HCT116 (cell line): Measurements from ENCODE around the gene ZNF618. TPM values are rescaled to one million over a fixed set of nuclear protein-coding genes. Genes with fewer than 3 reads are reported as not detected.

ENCODE experiments used
- ATAC-seq: fragments of 200-7000 bp; cut with Tn5 transposase; 2 replicates; pipeline ENCODE4 v1.9.1; 2020; ENCODE audit warnings: mild to moderate bottlenecking, moderate library complexity
- BruUV-seq: library from RNA; stranded (reverse); fragments of 400-500 nt; replicated peaks from 2 replicates; lab custom pipeline; 2021; lab: Mats Ljungman, UMichigan
- CTCF ChIA-PET: fragments of 300-600 bp; sonication (Branson Sonifier 250); formaldehyde crosslinking; loops from one replicate; lab custom pipeline; 2021; ENCODE audit warnings: antibody characterized with exemption; lab: Charles Lee
- POLR2A ChIA-PET: fragments of 300-600, 350-600 bp; sonication (Branson Sonifier 250); formaldehyde crosslinking; loops from one replicate; lab custom pipeline; 2021; ENCODE audit warnings: antibody characterized with exemption; lab: Charles Lee
- RAD21 ChIA-PET, 2 experiments: fragments of 300-600 bp; sonication (Branson Sonifier 250); formaldehyde crosslinking; loops; one replicate each; lab custom pipeline; 2023; ENCODE audit warnings: low total read pairs in 2 of 2; ENCODE audit not compliant: uncharacterized antibody in 2 of 2, unreplicated experiment in 2 of 2, low non-redundant PET in 1 of 2; lab: Charles Lee
- DNase-seq: peaks from one replicate; pipeline ENCODE4 v3.0.0-alpha.2; 2010; ENCODE audit warnings: low read depth, low spot score
- H2AFZ ChIP-seq: fragments of 200-600 bp; shearing (Covaris generic), sonication (generic); 2 replicates; pipeline ENCODE4 v1.6.1; 2017; ENCODE audit warnings: low read depth, mixed run types, mixed read lengths, antibody characterized with exemption, low read length; ENCODE audit not compliant: poor library complexity, severe bottlenecking
- H3K27ac ChIP-seq: 2 replicates; pipeline ENCODE4 v1.5.1; 2012; ENCODE audit warnings: low read depth, low read length
- H3K27me3 ChIP-seq: fragments of 200-600 bp; sonication (generic); 2 replicates; pipeline ENCODE4 v1.6.1; 2016; ENCODE audit warnings: mixed run types, low read length, mixed read lengths; ENCODE audit not compliant: insufficient read depth
- H3K36me3 ChIP-seq, 2 experiments: fragments of 200-500 bp in 1 of 2; fragments of 200-600 bp in 1 of 2; sonication (Bioruptor generic) in 1 of 2; sonication (generic) in 1 of 2; 2 replicates each; pipeline versions ENCODE4 v1.5.1 to v1.6.1; 2014 to 2016; ENCODE audit warnings: low read length in 2 of 2, inconsistent platforms in 1 of 2, mixed read lengths in 1 of 2, mixed run types in 1 of 2; ENCODE audit not compliant: insufficient read depth in 2 of 2, control insufficient read depth in 1 of 2
- H3K4me1 ChIP-seq, 2 experiments: fragments of 200-600 bp in 1 of 2; sonication (generic) in 1 of 2; 2 replicates each; pipeline versions ENCODE4 v1.5.1 to v1.6.1; 2012 to 2017; ENCODE audit warnings: low read length in 2 of 2, inconsistent platforms in 1 of 2, mild to moderate bottlenecking in 1 of 2, mixed read lengths in 1 of 2, mixed run types in 1 of 2, moderate library complexity in 1 of 2; ENCODE audit not compliant: insufficient read depth in 2 of 2, control insufficient read depth in 1 of 2
- H3K4me2 ChIP-seq: fragments of 200-600 bp; sonication (generic); 2 replicates; pipeline ENCODE4 v1.6.1; 2017; ENCODE audit warnings: mixed run types, low read length, mixed read lengths
- H3K4me3 ChIP-seq, 2 experiments: fragments of 200-600 bp in 1 of 2; sonication (generic) in 1 of 2; replicated peaks in 1 of 2; 2 replicates each; pipeline ENCODE4 v1.5.1; 2011 to 2016; ENCODE audit warnings: low read length in 2 of 2, control low read depth in 1 of 2, low read depth in 1 of 2, mild to moderate bottlenecking in 1 of 2, mixed read lengths in 1 of 2, mixed run types in 1 of 2
- H3K79me2 ChIP-seq: fragments of 200-600 bp; sonication (generic); 2 replicates; pipeline ENCODE4 v1.6.1; 2017; ENCODE audit warnings: mild to moderate bottlenecking, mixed run types, low read length, moderate library complexity, mixed read lengths; ENCODE audit not compliant: insufficient read depth
- H3K9ac ChIP-seq: fragments of 200-600 bp; sonication (generic); 2 replicates; pipeline ENCODE4 v1.6.1; 2016; ENCODE audit warnings: low read length, mixed read lengths
- H3K9me2 ChIP-seq: fragments of 200-600 bp; sonication (generic), shearing (Covaris generic); 2 replicates; pipeline ENCODE4 v1.6.1; 2017; ENCODE audit warnings: mixed run types, mild to moderate bottlenecking, moderate library complexity; ENCODE audit not compliant: insufficient read depth
- H3K9me3 ChIP-seq, 2 experiments: fragments of 200-500 bp in 1 of 2; fragments of 200-600 bp in 1 of 2; sonication (Bioruptor generic) in 1 of 2; sonication (generic) in 1 of 2; 2 replicates each; pipeline ENCODE4 v1.6.1; 2014 to 2017; ENCODE audit warnings: low read length in 2 of 2, mixed read lengths in 2 of 2, inconsistent platforms in 1 of 2, low read depth in 1 of 2, mild to moderate bottlenecking in 1 of 2, mixed run types in 1 of 2, moderate library complexity in 1 of 2; ENCODE audit not compliant: control insufficient read depth in 1 of 2, insufficient read depth in 1 of 2
- H4K20me1 ChIP-seq: fragments of 200-600 bp; sonication (generic), shearing (Covaris generic); 2 replicates; pipeline ENCODE4 v1.6.1; 2017; ENCODE audit warnings: mixed run types, mild to moderate bottlenecking, moderate library complexity; ENCODE audit not compliant: insufficient read depth
- CBX3 ChIP-seq: IDR thresholded peaks from 2 replicates; pipeline ENCODE4 v1.6.1; 2012; ENCODE audit warnings: low read depth
- CEBPB ChIP-seq: IDR thresholded peaks from 2 replicates; pipeline ENCODE4 v1.6.1; 2012; ENCODE audit warnings: low read depth
- EGR1 ChIP-seq: IDR thresholded peaks from 2 replicates; pipeline ENCODE4 v1.6.1; 2012; ENCODE audit warnings: low read depth
- ELF1 ChIP-seq: IDR thresholded peaks from 2 replicates; pipeline ENCODE4 v1.6.1; 2012; ENCODE audit warnings: low read depth, borderline replicate concordance
- EZH2 ChIP-seq: fragments of 200-600 bp; sonication (generic); IDR thresholded peaks from 2 replicates; pipeline ENCODE4 v1.6.1; 2017; ENCODE audit warnings: antibody characterized with exemption, mixed run types
- FOSL1 ChIP-seq: IDR thresholded peaks from 2 replicates; pipeline ENCODE4 v1.6.1; 2012; ENCODE audit warnings: low read depth
- JUND ChIP-seq: IDR thresholded peaks from 2 replicates; pipeline ENCODE4 v1.6.1; 2012
- POLR2AphosphoS5 ChIP-seq: IDR thresholded peaks from 2 replicates; pipeline ENCODE4 v1.6.1; 2011; ENCODE audit warnings: mild to moderate bottlenecking, low read depth, low read length, moderate library complexity
- RAD21 ChIP-seq: IDR thresholded peaks from 2 replicates; pipeline ENCODE4 v1.6.1; 2012; ENCODE audit warnings: low read depth, mild to moderate bottlenecking
- SIN3A ChIP-seq: IDR thresholded peaks from 2 replicates; pipeline ENCODE4 v1.6.1; 2012; ENCODE audit warnings: low read depth
- SP1 ChIP-seq: IDR thresholded peaks from 2 replicates; pipeline ENCODE4 v1.6.1; 2012; ENCODE audit warnings: low read depth
- SRF ChIP-seq: IDR thresholded peaks from 2 replicates; pipeline ENCODE4 v1.6.1; 2012; ENCODE audit warnings: low read depth
- TCF7L2 ChIP-seq: IDR thresholded peaks from 2 replicates; pipeline ENCODE4 v1.7.0; 2011; ENCODE audit warnings: borderline replicate concordance, inconsistent platforms; ENCODE audit not compliant: insufficient read depth, insufficient read length; ENCODE audit errors: extremely low read depth
- YY1 ChIP-seq: IDR thresholded peaks from 2 replicates; pipeline ENCODE4 v1.6.1; 2011; ENCODE audit warnings: low read length, low read depth, moderate library complexity, mild to moderate bottlenecking; ENCODE audit not compliant: insufficient replicate concordance; ENCODE audit errors: extremely low read depth
- ZNF274 ChIP-seq: fragments of 200-500 bp; sonication (Bioruptor generic); IDR thresholded peaks from 2 replicates; pipeline ENCODE4 v1.6.1; 2014; ENCODE audit warnings: mild to moderate bottlenecking, low read depth, low read length, inconsistent platforms
- intact Hi-C: fragments of 100-400 bp; cut with micrococcal nuclease; formaldehyde crosslinking; loops from 2 replicates; pipeline ENCODE4 v1.10.0; 2022
- total RNA-seq: library from RNA; stranded (reverse); gene quantifications from one replicate; pipeline ENCODE4 v1.2.1, GENCODE V29; 2021; ENCODE audit not compliant: unreplicated experiment
- TF ChIP-seq, protein P1 (sequence below): IDR thresholded peaks from 2 replicates; pipeline ENCODE4 v1.6.1; 2012
- TF ChIP-seq, protein P2 (sequence below): IDR thresholded peaks from 2 replicates; pipeline ENCODE4 v1.6.1; 2012
- TF ChIP-seq, protein P3 (sequence below): IDR thresholded peaks from 2 replicates; pipeline ENCODE4 v1.6.1; 2011; ENCODE audit warnings: mild to moderate bottlenecking, low read length, moderate library complexity; ENCODE audit not compliant: insufficient replicate concordance; ENCODE audit errors: extremely low read depth
- TF ChIP-seq, protein P4 (sequence below), 3 experiments: fragments of 200-600 bp in 1 of 3; sonication (generic) in 1 of 3; IDR thresholded peaks in 2 of 3; conservative IDR thresholded peaks in 1 of 3; 2 replicates each; pipeline ENCODE4 v1.5.1; 2012 to 2017; ENCODE audit warnings: low read depth in 2 of 3, low read length in 2 of 3, antibody characterized with exemption in 1 of 3, borderline replicate concordance in 1 of 3, control low read depth in 1 of 3, mild to moderate bottlenecking in 1 of 3, mixed read lengths in 1 of 3, mixed run types in 1 of 3, moderate library complexity in 1 of 3; ENCODE audit not compliant: insufficient read depth in 1 of 3
- TF ChIP-seq, protein P5 (sequence below): IDR thresholded peaks from 2 replicates; pipeline ENCODE4 v1.6.1; 2012; ENCODE audit warnings: low read depth

Gene ZNF618
- total RNA-seq, 1 experiment from 2014 or later = 13.5 TPM

DNA sequence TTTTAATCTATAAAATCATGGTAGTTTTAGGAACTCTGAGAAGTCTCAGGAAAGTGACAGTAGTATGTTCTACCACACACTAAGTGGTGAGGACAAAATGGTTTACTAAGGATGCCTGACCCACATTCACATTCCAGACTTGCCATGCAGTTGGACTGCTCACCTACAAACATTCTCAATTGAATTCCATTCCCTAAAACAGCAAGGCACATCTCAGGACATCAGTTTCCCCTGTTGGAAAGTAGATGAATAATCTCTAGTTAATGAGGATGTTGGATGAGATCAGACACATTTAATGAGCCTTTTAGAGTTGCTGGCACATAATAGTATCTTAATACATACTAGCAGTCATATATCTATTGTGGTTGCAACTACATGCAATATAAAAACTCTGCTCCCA is 76.6 kb downstream of the ZNF618 start:
- H3K4me1 ChIP-seq = peaks cover 4% of the 10 kb centered on the region in 2 experiments
- POLR2A ChIA-PET = no interaction called here
- BruUV-seq = no TSS peak

More for the DNA sequence above, 76.6 kb downstream of the ZNF618 start:
- CTCF ChIA-PET = interaction anchor here (0.8 kb wide), 1 partner anchor 10 kb away, joined by 3 read pairs; no protein-coding TSS in a partner anchor
- Histone ChIP-seq H3K9ac (no peak overlapping the region), H3K36me3 (no peaks in the 10 kb centered on the region), H3K9me3 (no peaks in the 10 kb centered on the region), H3K27me3 (no peaks in the 10 kb centered on the region), H4K20me1 (no peaks in the 10 kb centered on the region), H2AFZ (no peak overlapping the region), H3K9me2 (no peaks in the 10 kb centered on the region), H3K4me3 (no peak overlapping the region), H3K4me2 (no peak overlapping the region), H3K79me2 (no peaks in the 10 kb centered on the region), H3K27ac (no peak overlapping the region)
- no peak for DNase-seq
- TF ChIP-seq JUND = no peak
- no peak for TF ChIP-seq SRF
- TF ChIP-seq POLR2AphosphoS5 = no peak
- TF ChIP-seq, protein P1, sequence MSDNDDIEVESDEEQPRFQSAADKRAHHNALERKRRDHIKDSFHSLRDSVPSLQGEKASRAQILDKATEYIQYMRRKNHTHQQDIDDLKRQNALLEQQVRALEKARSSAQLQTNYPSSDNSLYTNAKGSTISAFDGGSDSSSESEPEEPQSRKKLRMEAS = no peak
- TF ChIP-seq TCF7L2 = no peak
- TF ChIP-seq, protein P2, sequence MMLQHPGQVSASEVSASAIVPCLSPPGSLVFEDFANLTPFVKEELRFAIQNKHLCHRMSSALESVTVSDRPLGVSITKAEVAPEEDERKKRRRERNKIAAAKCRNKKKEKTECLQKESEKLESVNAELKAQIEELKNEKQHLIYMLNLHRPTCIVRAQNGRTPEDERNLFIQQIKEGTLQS = no peak
- TF ChIP-seq, protein P3, sequence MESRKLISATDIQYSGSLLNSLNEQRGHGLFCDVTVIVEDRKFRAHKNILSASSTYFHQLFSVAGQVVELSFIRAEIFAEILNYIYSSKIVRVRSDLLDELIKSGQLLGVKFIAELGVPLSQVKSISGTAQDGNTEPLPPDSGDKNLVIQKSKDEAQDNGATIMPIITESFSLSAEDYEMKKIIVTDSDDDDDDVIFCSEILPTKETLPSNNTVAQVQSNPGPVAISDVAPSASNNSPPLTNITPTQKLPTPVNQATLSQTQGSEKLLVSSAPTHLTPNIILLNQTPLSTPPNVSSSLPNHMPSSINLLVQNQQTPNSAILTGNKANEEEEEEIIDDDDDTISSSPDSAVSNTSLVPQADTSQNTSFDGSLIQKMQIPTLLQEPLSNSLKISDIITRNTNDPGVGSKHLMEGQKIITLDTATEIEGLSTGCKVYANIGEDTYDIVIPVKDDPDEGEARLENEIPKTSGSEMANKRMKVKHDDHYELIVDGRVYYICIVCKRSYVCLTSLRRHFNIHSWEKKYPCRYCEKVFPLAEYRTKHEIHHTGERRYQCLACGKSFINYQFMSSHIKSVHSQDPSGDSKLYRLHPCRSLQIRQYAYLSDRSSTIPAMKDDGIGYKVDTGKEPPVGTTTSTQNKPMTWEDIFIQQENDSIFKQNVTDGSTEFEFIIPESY = no peak
- TF ChIP-seq RAD21 = no peak
- TF ChIP-seq CBX3 = no peak
- TF ChIP-seq YY1 = no peak
- no peak for TF ChIP-seq ELF1
- TF ChIP-seq FOSL1 = no peak
- TF ChIP-seq ZNF274 = no peak
- no peak for TF ChIP-seq CEBPB
- TF ChIP-seq EGR1 = no peak
- TF ChIP-seq, protein P4, sequence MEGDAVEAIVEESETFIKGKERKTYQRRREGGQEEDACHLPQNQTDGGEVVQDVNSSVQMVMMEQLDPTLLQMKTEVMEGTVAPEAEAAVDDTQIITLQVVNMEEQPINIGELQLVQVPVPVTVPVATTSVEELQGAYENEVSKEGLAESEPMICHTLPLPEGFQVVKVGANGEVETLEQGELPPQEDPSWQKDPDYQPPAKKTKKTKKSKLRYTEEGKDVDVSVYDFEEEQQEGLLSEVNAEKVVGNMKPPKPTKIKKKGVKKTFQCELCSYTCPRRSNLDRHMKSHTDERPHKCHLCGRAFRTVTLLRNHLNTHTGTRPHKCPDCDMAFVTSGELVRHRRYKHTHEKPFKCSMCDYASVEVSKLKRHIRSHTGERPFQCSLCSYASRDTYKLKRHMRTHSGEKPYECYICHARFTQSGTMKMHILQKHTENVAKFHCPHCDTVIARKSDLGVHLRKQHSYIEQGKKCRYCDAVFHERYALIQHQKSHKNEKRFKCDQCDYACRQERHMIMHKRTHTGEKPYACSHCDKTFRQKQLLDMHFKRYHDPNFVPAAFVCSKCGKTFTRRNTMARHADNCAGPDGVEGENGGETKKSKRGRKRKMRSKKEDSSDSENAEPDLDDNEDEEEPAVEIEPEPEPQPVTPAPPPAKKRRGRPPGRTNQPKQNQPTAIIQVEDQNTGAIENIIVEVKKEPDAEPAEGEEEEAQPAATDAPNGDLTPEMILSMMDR (IDR thresholded peaks at IDR 0.05 in 2 of 3, conservative IDR thresholded peaks at IDR 0.05 in 1 of 3; ENCODE audit: borderline replicate concordance in 1 of 3, insufficient read depth in 1 of 3, low read depth in 2 of 3, low read length in 2 of 3) = no peak
- no peak for TF ChIP-seq SIN3A
- no peak for TF ChIP-seq EZH2
- TF ChIP-seq SP1 = no peak
- TF ChIP-seq, protein P5, sequence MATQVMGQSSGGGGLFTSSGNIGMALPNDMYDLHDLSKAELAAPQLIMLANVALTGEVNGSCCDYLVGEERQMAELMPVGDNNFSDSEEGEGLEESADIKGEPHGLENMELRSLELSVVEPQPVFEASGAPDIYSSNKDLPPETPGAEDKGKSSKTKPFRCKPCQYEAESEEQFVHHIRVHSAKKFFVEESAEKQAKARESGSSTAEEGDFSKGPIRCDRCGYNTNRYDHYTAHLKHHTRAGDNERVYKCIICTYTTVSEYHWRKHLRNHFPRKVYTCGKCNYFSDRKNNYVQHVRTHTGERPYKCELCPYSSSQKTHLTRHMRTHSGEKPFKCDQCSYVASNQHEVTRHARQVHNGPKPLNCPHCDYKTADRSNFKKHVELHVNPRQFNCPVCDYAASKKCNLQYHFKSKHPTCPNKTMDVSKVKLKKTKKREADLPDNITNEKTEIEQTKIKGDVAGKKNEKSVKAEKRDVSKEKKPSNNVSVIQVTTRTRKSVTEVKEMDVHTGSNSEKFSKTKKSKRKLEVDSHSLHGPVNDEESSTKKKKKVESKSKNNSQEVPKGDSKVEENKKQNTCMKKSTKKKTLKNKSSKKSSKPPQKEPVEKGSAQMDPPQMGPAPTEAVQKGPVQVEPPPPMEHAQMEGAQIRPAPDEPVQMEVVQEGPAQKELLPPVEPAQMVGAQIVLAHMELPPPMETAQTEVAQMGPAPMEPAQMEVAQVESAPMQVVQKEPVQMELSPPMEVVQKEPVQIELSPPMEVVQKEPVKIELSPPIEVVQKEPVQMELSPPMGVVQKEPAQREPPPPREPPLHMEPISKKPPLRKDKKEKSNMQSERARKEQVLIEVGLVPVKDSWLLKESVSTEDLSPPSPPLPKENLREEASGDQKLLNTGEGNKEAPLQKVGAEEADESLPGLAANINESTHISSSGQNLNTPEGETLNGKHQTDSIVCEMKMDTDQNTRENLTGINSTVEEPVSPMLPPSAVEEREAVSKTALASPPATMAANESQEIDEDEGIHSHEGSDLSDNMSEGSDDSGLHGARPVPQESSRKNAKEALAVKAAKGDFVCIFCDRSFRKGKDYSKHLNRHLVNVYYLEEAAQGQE = no peak
- intact Hi-C loops = no loop called here
- ATAC-seq = no peak
- RAD21 ChIA-PET = no interaction called here
